ENCODE measurements around the gene HK2.

DNA sequence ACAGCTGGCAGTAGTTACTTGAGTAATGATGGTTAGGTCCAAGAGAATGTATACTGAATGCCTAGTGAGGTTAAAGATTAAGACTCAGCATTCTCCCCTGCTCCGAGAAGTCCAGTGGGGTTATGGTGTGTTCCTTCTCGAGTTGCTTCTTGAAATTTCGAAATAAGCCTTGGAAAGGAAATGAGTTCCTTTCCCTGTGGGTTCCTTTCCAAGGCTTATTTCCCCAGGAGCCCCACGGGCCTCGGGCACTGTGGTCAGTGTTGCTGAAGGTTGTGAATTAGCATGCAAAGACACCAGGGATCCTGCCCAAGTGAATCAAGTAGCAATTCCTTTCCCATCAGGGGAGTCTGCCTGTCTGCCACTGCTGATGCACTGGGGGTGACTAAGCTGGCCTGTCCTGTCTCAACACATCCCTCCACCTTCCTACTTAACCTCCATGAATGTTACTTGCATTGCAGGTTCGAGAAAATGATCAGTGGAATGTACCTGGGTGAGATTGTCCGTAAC, 53.6 kb downstream of the HK2 start:
- TF ChIP-seq, protein P1, sequence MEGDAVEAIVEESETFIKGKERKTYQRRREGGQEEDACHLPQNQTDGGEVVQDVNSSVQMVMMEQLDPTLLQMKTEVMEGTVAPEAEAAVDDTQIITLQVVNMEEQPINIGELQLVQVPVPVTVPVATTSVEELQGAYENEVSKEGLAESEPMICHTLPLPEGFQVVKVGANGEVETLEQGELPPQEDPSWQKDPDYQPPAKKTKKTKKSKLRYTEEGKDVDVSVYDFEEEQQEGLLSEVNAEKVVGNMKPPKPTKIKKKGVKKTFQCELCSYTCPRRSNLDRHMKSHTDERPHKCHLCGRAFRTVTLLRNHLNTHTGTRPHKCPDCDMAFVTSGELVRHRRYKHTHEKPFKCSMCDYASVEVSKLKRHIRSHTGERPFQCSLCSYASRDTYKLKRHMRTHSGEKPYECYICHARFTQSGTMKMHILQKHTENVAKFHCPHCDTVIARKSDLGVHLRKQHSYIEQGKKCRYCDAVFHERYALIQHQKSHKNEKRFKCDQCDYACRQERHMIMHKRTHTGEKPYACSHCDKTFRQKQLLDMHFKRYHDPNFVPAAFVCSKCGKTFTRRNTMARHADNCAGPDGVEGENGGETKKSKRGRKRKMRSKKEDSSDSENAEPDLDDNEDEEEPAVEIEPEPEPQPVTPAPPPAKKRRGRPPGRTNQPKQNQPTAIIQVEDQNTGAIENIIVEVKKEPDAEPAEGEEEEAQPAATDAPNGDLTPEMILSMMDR (IDR thresholded peaks at IDR 0.05) = no peak
- no peak for TF ChIP-seq POLR2A (IDR thresholded peaks at IDR 0.05)
